Aorta (tissue), 5 donors: ENCODE measurements around the gene ASF1A. TPM values are rescaled to one million over a fixed set of nuclear protein-coding genes. Genes with fewer than 3 reads are reported as not detected.

ENCODE experiments used
- ATAC-seq: fragments of 200-7000 bp; cut with Tn5 transposase; one replicate; pipeline ENCODE4 v1.9.1; 2022; ENCODE audit warnings: moderate library complexity; ENCODE audit not compliant: low FRiP score
- DNase-seq, 2 donors: peaks; one replicate each; pipeline ENCODE4 v3.0.0-alpha.2; 2020
- H3K27ac ChIP-seq, 2 donors: one replicate each; pipeline ENCODE4 v1.5.1; 2013; ENCODE audit warnings: low read length in 2 of 2, mild to moderate bottlenecking in 2 of 2, moderate library complexity in 2 of 2, control low read depth in 1 of 2, inconsistent platforms in 1 of 2, low read depth in 1 of 2
- H3K27me3 ChIP-seq, 2 donors: one replicate each; pipeline ENCODE4 v1.6.1; 2013; ENCODE audit warnings: control low read depth in 1 of 2, low read length in 1 of 2, mild to moderate bottlenecking in 1 of 2, moderate library complexity in 1 of 2; ENCODE audit not compliant: insufficient read depth in 2 of 2, control insufficient read depth in 1 of 2
- H3K36me3 ChIP-seq, 2 donors: one replicate each; pipeline ENCODE4 v1.6.1; 2013; ENCODE audit warnings: control low read depth in 1 of 2, low read length in 1 of 2, mild to moderate bottlenecking in 1 of 2; ENCODE audit not compliant: insufficient read depth in 2 of 2, control insufficient read depth in 1 of 2
- H3K4me1 ChIP-seq, 2 donors: one replicate each; pipeline ENCODE4 v1.6.1; 2013; ENCODE audit warnings: low read length in 2 of 2, control low read depth in 1 of 2, mild to moderate bottlenecking in 1 of 2, moderate library complexity in 1 of 2; ENCODE audit not compliant: insufficient read depth in 2 of 2, control insufficient read depth in 1 of 2
- H3K4me3 ChIP-seq, 2 donors: one replicate each; pipeline ENCODE4 v1.5.1; 2013; ENCODE audit warnings: low read length in 2 of 2, control low read depth in 1 of 2, mild to moderate bottlenecking in 1 of 2
- H3K9me3 ChIP-seq: one replicate; pipeline ENCODE4 v1.6.1; 2013; ENCODE audit warnings: mild to moderate bottlenecking, low read length; ENCODE audit not compliant: control insufficient read depth
- WGBS, 2 donors: extraction: QIAGEN DNeasy Blood & Tissue Kit; methylation state at CpG; one replicate each; pipeline ENCODE4 v1.1.7; 2013; 5-methylcytosine and 5-hydroxymethylcytosine counted together
- intact Hi-C, 2 donors: fragments of 100-400 bp; cut with DNase I; formaldehyde crosslinking; loops; one replicate each; pipeline versions ENCODE4 v1.14.2 to v1.15.0; 2022
- polyA plus RNA-seq, 2 donors: library from polyadenylated mRNA; stranded (reverse); fragments of 200-250 nt; gene quantifications; one replicate each; pipeline ENCODE4 v1.2.3, GENCODE V29; 2013
- total RNA-seq, 2 donors: library from RNA; stranded (reverse); fragmentation: NEBNext Ultra II Directional; extraction: Animal tissue kit (Norgen Biotek cat#: 25700); gene quantifications; one replicate each; pipeline ENCODE4 v1.2.1, GENCODE V29; 2021
- donor health status: healthy with polysubstance abuse.
- donor health status: Bipolar disorder and iron deficiency.
- donor health status: DM: no; HTN: no; CAD: no.
- donor health status: DM: no; HTN: no; CAD: no.
- donor health status: DM: yes; HTN: yes; CAD: no.

Gene ASF1A
- total and polyA plus RNA-seq, 4 donors: 11.5 to 17.4 (median 12.7) TPM

DNA sequence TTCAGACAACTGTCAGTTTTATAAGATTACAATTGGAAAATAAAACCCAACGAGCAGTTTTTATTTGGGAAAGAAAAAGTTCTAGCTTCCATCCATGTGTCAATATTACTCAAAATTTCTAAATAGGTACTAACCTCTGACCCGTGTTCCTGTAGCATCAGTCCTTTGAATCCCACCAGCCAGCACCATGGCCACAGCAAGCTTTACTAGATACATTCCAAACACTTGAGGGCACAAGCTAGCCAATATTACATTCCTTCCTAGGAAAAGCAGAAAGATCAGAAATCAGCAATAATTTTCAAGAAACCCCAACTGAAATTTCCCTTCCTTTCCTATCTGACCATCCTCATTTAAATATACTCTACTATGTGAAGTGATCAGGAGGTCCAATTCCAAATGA, 19.2 kb downstream of the ASF1A start:
- H3K4me1 ChIP-seq: no peaks in the 10 kb centered on the region
- H3K27me3 ChIP-seq: no peaks in the 10 kb centered on the region
- DNase-seq: no peak
- 84 to 86% methylated on average over 2 of the region's 2 CpGs for WGBS, 2 donors
- H3K9me3 ChIP-seq: no peaks in the 10 kb centered on the region
- ATAC-seq: no peak
- no peak overlapping the region for H3K4me3 ChIP-seq
- intact Hi-C loops: no loop called here
- peaks cover 4 to 8% of the 10 kb centered on the region in 2 donors for H3K36me3 ChIP-seq
- H3K27ac ChIP-seq: no peak overlapping the region

DNA sequence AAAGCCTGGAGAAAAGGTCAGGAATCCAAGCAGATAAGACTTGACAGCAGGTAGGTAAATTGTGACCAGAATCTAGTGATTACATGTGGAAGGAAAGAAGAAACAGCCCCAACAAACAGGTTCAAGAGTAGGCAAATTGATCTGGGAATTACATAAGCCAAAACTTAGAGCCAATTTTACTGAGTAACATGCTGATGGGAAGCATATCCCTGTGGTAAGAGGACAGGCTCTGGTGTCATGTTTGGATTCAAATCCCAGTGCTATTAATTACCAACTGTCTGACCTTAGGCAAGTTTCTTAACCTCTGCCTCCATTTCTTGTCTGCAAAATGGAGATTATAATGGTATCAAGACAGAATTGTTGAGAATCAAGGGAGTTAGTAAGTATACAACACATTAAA, 20.6 kb downstream of the ASF1A start:
- ATAC-seq (no peak), DNase-seq (no peak)
- no peaks in the 10 kb centered on the region for H3K27me3 ChIP-seq
- H3K9me3 ChIP-seq: no peaks in the 10 kb centered on the region
- H3K27ac ChIP-seq: no peak overlapping the region
- intact Hi-C loops: no loop called here
- H3K36me3 ChIP-seq: peaks cover 4 to 8% of the 10 kb centered on the region in 2 donors
- H3K4me1 ChIP-seq: no peaks in the 10 kb centered on the region
- no peak overlapping the region for H3K4me3 ChIP-seq

DNA sequence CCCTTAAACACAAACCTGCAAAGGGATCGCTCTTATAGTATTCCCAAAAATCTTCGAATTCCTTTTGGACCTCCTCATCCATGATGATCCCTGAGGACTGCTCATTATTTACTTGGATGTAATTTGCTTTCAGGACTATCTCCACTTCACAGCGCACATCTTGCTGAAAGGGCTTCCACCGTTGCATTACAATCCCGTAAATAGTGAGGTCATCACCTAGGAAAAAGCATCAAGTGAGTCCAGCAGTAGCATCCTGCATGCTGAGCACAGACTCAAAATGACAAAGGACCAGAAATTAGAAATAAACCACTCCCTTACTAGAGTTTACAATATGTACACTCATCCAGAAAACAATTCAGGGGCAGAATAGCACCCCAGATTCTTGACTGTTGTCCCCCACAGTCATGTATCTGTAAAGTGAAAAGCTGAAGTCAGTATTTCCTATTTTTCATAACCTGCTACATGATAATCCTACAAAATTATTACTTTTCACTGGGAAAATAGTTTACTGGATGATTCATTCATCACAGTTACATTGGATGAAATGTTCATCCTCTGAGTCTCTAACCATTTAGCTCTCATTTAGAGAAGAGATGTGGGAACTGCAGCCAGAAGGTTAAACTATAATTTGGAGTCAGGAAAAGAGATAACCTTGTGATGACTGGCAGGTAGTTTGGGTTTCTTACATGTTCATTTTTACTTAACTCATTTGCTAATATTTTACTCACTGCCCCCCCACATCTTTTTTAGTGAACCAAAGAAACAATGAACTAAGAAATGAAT, 23.8 kb downstream of the ASF1A start:
- peaks cover 8 to 11% of the 10 kb centered on the region in 2 donors for H3K36me3 ChIP-seq
- WGBS, 2 donors: 87 to 91% methylated on average over 5 of the region's 5 CpGs
- no peaks in the 10 kb centered on the region for H3K27me3 ChIP-seq
- no peak overlapping the region for H3K27ac ChIP-seq
- H3K4me1 ChIP-seq: no peaks in the 10 kb centered on the region
- H3K4me3 ChIP-seq: no peak overlapping the region
- DNase-seq (no peak), ATAC-seq (no peak)
- intact Hi-C loops: no loop called here
- H3K9me3 ChIP-seq: no peaks in the 10 kb centered on the region

DNA sequence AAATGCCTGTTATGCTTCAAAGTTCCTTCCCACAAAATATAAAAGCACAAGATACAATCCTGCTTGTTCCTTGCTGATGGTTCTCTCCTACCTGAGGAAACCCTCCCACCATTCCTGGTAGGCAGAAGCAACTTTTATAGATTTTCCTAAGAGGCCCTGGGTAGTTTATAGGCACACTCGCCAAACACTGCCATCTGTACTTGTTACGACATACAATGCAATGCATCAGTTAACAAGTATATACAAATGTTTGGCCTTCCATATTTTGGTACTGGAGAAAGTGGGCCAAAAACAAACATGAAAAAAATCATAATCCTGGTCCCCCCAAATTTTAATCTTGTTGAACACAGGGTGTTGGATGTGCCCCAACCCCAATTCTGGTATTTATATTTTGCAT, 24.4 kb downstream of the ASF1A start:
- ATAC-seq: no peak
- no peak for DNase-seq

DNA sequence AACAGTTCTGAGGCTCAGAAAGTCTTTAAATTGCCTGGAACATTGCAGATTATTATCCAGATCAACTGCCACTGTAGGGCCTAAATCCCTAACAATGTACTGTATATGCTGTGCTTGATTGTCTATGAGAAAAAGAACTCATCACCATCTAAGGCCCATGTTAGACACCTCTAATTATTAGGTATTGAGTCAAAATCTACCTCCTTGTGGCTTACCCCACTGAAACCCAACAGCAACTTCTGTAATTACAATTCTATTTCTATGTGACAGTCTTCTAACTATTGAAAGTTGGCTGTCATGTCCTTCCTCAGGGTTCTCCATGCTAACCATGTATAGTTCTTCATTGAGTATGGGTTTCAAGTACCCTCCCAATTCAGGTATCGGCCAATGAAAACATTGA, 27.1 kb downstream of the ASF1A start:
- DNase-seq: no peak
- no peak overlapping the region for H3K4me3 ChIP-seq
- peaks cover 5 to 8% of the 10 kb centered on the region in 2 donors for H3K36me3 ChIP-seq
- 97% methylated on average over 1 of the region's 1 CpG for WGBS, 2 donors
- H3K27ac ChIP-seq: no peak overlapping the region
- no peaks in the 10 kb centered on the region for H3K9me3 ChIP-seq
- H3K4me1 ChIP-seq: no peaks in the 10 kb centered on the region
- intact Hi-C loops: no loop called here
- no peak for ATAC-seq
- H3K27me3 ChIP-seq: no peaks in the 10 kb centered on the region

More for the DNA sequence above, 24.4 kb downstream of the ASF1A start:
- no peaks in the 10 kb centered on the region for H3K27me3 ChIP-seq
- H3K4me3 ChIP-seq: no peak overlapping the region
- H3K4me1 ChIP-seq: no peaks in the 10 kb centered on the region
- H3K9me3 ChIP-seq: no peaks in the 10 kb centered on the region
- no peak overlapping the region for H3K27ac ChIP-seq
- 95 to 99% methylated on average over 2 of the region's 2 CpGs for WGBS, 2 donors
- intact Hi-C loops: no loop called here
- peaks cover 8 to 10% of the 10 kb centered on the region in 2 donors for H3K36me3 ChIP-seq

GRCh38 chr6:118923035-118923434, 29.1 kb downstream of the ASF1A start:
- H3K9me3 ChIP-seq: no peaks in the 10 kb centered on the region
- DNase-seq (no peak), ATAC-seq (no peak)
- no peak overlapping the region for H3K4me3 ChIP-seq
- intact Hi-C loops: no loop called here
- H3K36me3 ChIP-seq: peaks cover 5 to 8% of the 10 kb centered on the region in 2 donors
- WGBS, 2 donors: 94 to 96% methylated on average over 3 of the region's 3 CpGs
- no peaks in the 10 kb centered on the region for H3K27me3 ChIP-seq
- H3K4me1 ChIP-seq: no peaks in the 10 kb centered on the region
- no peak overlapping the region for H3K27ac ChIP-seq

- no peak for ATAC-seq
- Histone ChIP-seq H3K36me3 (no peaks in the 10 kb centered on the region), H3K4me3 (no peak overlapping the region), H3K9me3 (no peaks in the 10 kb centered on the region), H3K4me1 (peaks cover 0 to 2% of the 10 kb centered on the region in 2 donors), H3K27me3 (no peaks in the 10 kb centered on the region), H3K27ac (no peak overlapping the region)
- WGBS, 2 donors: 96 to 97% methylated on average over 3 of the region's 3 CpGs
- DNase-seq: no peak
- intact Hi-C loops: loop anchor here in 1 of 2 donors (5.0 kb wide), 1 partner anchor 33 kb away; no protein-coding TSS in a partner anchor
Measured at GRCh38 chr6:118930680-118931079, 36.7 kb downstream of the ASF1A start.

GRCh38 chr6:118931436-118931835, 37.5 kb downstream of the ASF1A start:
- 94 to 95% methylated on average over 5 of the region's 5 CpGs for WGBS, 2 donors
- no peak overlapping the region for H3K4me3 ChIP-seq
- intact Hi-C loops: loop anchor here in 1 of 2 donors (5.0 kb wide), 1 partner anchor 34 kb away; no protein-coding TSS in a partner anchor
- no peaks in the 10 kb centered on the region for H3K9me3 ChIP-seq
- H3K36me3 ChIP-seq: no peaks in the 10 kb centered on the region
- H3K27me3 ChIP-seq: no peaks in the 10 kb centered on the region
- H3K4me1 ChIP-seq: peaks cover 0 to 2% of the 10 kb centered on the region in 2 donors
- H3K27ac ChIP-seq: no peak overlapping the region
- ATAC-seq: no peak
- no peak for DNase-seq

DNA sequence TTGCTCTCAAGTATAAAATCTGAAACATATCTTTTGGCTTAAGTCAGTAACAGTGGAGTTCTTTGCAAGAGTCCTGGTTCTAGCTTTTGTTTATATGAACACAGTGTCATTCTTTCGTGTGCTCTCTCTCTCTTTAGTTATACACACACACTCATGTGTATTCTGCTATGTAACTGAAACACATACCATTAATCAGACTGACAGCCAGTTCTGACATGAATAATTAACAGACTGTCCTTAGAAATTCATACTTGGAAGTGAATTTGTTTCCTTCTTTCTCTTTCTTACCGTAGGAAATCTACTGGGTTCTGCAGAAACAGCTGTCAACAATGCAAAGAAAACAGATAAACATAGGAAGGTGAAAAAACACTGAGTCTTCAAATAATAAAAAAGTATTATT, 38.5 kb downstream of the ASF1A start:
- intact Hi-C loops: loop anchor here in 1 of 2 donors (5.0 kb wide), 1 partner anchor 35 kb away; no protein-coding TSS in a partner anchor
- DNase-seq (no peak), ATAC-seq (no peak)
- Histone ChIP-seq H3K9me3 (no peaks in the 10 kb centered on the region), H3K4me1 (peaks cover 0 to 2% of the 10 kb centered on the region in 2 donors), H3K36me3 (no peaks in the 10 kb centered on the region), H3K27ac (no peak overlapping the region), H3K27me3 (no peaks in the 10 kb centered on the region), H3K4me3 (no peak overlapping the region)
- WGBS, 2 donors: 37 to 40% methylated on average over 2 of the region's 2 CpGs
